Activated CD8-positive, alpha-beta memory T cell treated with anti-CD3 and anti-CD28 coated beads, Interleukin-2, amount 50 U/mL, for 24 hours (primary cell): ENCODE measurements around the gene SYTL3.

Source experiments
- DNase-seq: peaks from one replicate; pipeline ENCODE4 v3.0.0-alpha.2; 2020; ENCODE audit errors: extremely low read depth

The SYTL3 gene

DNA sequence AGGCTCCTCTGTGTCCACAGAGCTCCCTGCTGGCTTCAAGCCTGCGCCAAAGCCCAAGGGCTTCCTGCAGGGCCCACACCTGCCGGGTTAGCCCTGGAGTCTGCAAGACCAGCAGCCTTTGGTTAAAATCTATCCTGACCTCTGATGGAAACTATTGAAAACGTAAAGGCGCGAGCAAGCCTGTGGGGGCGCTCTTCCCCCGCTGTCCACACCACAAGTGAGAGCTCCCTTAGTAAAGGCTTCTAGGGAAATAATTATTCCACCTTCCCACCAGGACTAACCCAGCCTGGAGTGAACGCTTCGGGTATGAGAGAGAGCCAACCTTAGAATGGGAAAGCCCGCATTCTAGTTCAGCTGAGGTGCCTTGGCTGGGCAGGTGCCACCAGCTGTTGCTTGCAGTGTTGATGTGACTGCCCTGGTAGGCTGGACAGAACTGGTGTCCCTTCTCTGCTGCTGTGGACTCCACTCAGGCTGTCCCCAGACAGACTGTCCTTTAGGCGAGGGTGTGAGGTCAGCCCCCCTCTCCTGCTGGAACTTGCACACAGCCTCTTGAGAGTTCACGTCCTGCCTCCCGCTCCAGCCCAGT is 68.7 kb downstream of the SYTL3 start:
- no peak for DNase-seq

DNA sequence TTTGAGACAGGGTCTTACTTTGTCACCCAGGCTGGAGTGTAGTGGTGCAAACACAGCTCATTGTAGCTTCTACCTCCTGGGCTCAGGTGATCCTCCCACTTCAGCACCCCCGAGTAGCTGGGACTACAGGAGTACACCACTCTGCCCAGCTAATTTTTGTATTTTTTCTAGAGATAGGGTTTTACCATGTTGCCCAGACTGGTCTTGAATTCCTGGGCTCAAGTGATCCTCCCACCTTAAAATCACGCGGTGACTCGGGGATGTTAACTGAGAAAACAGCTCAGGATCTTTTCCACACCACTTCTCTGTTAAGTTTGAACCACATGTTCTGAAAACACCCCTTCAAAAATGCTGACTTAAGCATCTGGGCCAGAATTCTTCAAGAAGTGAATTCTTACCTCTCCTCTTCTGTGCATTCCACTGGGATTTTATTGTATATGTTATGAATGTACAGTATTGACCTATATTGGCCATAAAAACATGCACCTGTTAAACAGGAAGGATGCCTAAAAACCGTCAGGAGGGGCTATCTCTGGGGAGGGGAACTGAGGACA is 72.4 kb downstream of the SYTL3 start:
- no peak for DNase-seq

DNA sequence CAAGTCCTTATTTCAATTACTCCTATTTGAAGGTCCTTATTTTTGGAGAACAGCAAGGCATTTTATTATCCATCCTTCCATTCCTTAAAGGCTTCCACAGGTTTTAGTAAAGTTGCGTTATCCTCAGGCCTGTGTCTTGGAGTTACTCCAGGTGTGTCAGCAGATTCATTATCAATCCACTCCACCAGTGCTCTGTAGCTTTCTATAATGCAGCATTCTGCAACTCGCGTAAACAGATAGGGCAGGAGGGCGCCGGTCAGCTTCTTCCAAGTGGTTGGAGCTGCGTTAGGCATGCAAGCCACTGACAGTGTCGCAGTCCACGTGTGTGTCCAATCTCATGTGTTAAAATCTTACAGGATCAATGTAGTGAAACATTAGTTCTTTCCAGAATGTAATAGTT is 75.8 kb downstream of the SYTL3 start:
- DNase-seq: no peak

DNA sequence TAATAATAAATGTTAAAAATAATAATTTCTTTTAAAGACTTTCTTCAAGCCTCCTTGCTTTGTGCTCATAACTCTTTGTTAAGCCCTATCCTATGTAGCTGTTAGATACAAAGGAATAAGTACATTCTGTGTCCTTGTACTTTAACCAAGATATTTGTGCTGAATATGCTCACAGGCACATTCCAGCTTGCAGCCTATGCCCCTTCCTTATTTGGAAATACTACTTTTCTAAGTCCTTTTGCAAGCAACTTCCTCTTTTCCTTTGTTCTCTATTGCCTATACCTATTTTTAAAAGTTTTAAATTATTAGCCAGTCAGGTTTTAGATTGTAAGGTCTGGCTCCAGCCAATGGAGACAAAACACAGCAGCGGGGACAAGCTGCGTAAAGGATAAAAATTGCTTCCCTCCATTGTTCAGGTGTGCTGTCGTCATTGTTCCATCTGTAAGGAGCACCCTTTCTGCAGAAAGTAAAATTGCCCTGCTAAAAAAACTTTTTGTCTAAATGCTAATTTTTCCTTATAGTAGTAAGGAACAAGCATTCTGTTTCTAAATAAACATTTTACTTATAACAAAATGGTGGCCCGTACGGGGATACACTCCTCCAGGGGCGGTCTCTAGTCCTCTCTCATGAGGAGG is 80.2 kb downstream of the SYTL3 start:
- DNase-seq: no peak

DNA sequence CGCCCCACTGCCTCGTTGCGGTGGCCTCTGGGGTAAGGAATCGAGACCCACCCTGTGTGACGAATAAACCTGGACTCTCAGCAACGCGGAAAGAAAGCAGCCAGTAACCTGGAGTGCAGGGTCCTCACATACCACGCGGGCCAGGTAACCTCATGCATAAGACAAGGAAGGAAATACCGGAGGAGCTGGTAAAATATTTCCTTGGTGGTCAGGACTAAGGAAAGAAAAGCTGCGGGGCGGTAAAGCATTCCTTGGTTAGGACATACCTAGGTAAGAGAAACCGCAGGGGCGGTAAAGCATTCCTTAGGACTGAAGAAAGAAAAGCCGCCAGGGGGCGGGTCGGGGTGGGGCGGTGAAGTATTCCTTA is 80.7 kb downstream of the SYTL3 start:
- DNase-seq: no peak

DNA sequence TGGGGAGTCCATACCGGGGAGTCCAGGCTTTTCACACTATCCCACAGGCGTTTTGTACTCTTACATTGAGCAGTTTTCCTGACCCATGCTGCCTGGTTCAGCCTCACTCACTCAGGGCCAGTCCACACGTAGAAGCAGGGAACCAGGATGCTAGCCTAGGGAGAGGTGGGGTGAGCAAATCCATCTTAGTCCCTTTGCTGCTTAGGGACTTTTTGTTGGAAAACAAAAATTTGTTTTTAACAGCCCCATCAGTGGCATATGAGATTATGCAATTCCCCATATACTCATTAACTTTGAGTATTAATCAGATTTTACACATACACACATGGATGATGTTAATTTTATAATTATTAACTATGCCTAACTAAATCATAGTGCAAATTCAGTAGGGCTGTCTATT is 85.2 kb downstream of the SYTL3 start:
- DNase-seq: no peak

DNA sequence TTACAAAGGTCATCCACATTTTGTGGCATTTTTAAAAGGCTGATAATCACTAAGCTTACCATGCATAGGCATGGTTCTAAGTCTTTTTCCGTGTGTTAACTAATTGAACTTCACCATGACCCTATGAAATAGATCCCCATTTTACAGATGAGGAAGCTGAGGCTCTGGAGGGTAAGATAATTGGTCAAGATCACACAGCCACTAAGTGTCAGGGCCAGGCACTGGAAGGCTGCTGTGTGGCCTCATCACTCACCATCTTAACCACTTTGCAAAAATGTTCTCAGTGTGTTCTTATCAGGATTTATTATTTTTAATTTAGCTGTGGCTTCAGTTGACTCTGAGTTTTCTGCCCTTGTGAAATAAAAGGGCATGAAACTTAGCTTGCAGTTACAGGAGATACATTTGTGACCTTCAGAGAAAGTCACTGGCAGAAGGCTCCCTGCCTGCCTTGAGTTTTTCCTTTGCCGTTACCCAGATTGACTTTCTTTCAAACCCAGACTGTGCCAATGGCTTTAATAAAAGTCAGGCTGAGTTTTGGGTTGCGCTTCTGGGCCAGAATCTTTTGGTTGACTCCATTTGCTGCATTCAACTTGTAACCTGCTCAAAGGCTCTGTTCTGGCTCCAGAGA is 87.3 kb downstream of the SYTL3 start:
- no peak for DNase-seq

DNA sequence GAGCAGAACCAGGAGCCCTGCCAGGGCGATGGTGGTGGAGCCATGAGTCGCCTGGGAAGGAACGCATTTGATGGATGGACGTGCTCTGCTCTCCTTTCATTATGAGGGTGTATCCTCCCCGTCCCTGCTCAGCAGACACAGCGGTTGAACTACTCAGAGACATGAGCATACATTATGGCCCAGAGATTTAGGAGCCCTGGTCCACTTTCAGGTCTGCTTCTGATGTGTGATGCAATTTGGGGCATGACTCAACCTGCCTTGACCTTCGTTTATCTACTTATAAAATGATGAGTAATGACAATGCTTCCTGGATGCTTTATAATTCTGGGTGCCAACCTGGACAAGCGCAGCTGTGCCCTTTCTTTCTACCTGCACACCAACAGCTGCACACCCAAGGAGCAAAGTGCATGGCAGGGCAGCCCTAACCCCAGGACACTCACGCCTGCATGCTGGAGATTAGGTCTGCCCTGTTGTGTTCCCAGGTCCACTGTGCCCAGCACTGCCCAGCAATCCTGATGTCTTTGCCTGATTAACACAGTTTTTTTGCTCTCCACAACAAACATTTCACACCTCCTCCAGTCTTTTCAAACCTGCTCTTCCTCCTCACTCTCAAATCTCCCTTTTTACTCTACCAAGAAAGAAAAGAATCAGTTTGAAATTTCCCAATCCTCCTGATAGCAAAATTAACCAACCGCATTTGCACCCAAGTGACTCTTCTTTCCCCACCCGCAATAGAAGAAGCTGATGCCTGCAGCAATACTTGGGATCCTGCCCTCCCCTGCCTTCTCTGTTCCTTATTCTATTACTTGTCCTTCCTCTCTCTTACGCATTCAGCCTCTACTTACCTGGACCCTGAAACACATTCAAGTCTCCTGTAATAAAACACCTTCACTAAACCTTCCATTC is 88.1 kb downstream of the SYTL3 start:
- no peak for DNase-seq

DNA sequence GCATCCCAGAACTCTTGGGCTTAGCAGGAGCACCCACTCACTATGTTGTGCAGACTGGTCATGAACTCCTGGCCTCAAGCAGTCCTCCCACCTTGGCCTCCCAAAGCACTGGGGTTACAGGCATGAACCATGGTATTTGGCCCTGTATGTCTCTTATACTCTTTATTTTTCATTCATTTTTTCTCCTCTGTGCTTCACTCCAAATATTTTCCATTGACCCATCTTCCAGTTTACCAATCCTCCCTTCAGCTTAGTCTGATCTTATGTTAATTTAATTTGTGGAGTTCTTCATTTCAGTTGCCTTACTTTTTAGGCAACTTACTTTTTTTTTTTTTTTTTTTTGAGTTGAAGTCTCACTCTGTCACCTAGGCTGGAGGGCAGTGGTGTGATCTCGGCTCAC is 89.8 kb downstream of the SYTL3 start:
- no peak for DNase-seq

DNA sequence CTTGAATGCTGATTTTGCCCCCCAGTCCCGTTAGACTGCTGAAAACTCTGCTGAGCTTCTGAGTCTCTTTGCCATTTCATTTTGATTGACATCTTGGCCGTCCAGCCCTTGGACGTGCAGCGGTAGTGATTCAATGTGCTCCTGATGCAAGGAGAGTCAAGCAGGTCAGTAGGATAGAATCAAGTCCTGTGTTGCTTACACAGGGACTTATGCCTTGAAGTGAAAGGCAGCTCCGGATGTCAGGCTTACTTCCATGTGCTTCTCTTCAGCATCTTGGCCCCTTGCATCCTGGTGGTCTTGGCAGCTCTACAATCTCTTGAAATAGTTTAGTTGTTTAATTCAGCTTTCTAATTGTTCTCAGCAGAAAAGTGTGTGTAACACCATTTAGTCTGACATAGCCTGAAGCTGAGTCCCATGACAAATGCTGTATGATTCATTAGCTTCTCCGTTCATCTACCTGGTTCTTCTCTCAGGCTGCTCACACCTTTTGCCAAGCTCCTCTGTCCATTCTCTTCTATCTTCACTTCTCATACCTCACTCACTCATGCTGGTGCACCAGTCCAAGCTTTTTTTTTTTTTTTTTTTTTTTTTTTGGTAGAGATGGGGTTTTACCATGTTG is 93.3 kb downstream of the SYTL3 start:
- no peak for DNase-seq

DNA sequence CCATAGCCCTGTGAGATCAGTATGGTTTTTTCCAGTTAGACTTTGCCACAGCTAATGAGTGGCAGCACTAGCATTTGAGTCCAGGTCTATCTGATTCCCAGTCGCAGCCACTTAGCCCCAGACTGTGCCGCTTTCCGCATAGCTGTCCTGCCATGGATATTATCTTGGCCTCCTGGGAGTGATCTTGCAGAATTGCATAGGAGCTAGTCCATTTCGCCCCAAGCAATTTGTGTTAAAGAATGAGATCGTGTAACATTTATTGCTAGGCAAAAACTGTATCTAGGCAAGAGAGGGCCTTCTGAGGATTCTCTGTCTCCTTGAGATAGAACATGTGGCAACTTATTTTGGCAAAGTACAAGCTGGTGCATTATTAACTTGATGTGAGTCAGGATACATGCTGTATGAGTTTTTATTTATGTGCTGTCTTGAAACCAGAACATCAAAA is 95.2 kb downstream of the SYTL3 start:
- no peak for DNase-seq

DNA sequence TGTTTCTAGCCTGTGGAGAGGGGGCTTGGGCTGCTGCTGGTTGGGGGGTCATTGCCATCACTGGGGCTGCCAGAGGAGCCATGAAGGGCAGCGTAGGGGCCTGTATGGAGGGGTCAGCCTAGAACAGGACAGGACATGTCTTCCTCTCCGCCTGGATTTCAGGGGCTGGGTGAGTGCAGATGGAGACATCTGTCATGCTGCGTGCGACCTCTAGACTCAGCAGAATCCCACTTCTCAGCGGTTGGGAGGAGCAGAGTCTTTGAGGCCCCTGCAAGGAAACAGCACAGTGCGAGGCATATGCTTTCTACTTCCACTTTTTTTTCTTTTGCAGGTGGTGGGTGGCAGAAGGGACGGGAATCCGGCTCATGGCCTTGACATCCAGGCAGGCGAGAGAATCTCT is 101.4 kb downstream of the SYTL3 start:
- no peak for DNase-seq

DNA sequence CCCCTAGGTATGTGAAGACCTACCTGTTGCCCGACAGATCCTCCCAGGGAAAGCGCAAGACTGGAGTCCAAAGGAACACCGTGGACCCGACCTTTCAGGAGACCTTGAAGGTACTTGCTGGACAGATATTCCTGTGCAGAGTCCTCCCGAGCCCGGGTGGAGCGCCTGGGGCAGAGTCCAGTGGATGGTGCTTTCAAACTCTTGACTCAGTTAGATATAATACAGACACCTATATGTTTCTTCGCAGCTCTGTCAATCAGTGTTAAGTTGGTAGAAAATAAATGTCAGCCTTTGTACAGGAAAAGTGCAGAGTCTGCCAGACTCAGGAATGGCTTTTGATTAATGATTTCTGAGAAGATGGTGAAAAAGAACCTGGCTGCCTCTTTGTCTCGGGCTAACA is 102.1 kb downstream of the SYTL3 start:
- DNase-seq: no peak

DNA sequence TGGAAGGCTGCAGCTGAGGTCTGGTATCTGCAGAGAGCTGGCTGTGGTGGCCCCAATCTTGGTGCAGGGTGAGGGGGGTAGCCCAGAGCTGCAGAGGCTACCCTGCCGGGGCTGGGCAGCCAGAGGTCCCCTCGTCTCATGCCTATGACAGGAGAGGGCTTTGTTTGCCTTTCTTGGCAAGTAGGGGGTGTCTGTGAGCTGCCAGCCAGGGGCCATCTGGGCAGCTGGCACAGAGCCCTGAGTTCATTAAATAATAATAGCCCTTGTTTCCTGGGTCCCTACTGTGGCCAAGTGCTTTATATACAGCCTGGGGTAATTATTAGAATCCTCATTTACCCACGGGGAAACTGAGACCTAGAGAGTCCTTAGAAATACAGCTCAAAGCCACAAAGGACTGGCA is 102.8 kb downstream of the SYTL3 start:
- DNase-seq: no peak

DNA sequence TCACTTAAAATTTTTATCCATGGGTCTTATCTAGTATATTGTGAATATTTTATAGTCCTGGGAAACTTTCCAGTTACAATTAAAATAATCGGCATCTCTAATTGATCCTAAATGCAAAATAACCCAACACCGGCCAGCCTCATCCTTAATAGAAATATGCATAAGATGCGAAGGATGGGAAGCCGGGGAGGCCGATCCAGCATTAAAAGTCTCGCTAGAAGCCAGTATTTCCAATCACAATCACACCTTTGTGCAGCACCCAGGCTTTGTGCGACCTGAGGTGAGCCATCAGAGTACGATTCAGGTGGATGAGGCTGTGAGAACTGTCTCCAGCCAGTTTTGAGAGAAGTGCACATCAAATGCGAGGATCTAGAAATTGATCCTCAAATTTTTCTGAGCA is 104.0 kb downstream of the SYTL3 start:
- no peak for DNase-seq

DNA sequence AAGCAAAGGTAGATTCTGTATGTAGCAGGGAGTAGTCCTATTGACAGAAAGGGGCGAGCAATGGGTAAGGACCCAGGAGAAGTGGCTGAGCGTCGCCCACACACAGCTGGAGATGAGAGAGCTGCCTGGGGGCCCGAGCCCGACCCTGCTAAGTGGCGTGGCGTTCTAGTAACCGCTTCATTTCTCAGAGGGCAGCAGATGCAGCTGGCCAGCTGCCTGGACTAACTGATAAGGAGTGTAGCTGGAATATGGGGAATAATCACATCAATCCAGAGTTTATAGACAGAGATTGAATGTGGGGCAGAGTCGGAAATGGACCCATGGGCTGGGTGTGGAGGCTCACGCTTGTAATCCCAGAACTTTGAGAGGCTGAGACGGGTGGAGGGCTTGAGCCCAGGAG is 104.9 kb downstream of the SYTL3 start:
- no peak for DNase-seq

DNA sequence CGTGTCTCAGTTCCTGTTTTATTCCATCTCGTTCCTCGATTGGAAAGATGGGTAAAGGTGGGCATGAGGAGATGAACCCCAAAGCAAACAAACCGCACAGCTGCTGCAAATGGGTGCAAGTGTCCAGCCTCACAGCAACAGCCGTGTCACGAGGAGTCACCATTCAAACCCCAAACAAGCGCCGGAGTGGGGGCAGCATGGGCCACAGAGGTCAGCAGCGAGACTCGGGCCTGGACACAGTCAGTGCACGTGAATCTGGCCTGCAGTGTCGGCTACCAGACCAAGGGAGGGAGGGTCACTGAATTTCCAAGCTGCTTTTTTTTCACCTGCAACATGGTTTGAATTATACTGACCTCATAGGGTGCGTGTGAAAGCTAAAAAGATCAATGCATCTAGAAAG is 105.8 kb downstream of the SYTL3 start:
- DNase-seq: no peak

DNA sequence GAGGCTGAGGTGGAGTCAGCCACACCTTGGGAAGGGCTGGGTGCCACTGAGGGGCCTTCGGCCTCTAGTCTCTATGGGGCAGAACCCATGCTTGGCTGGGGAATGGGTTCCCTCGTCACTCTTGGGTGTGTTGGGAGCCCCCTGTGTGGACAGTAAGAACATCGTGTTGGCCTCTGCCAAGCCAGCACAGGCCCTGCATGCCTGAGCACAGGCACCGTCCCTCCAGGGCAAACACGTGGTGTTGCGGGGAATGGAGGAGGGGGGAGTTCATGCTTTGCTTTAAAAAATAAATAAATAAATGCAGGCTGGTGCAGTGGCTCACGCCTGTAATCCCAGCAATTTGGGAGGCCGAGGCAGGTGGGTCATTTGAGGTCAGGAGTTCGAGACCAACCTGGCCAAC is 106.3 kb downstream of the SYTL3 start:
- DNase-seq: no peak

DNA sequence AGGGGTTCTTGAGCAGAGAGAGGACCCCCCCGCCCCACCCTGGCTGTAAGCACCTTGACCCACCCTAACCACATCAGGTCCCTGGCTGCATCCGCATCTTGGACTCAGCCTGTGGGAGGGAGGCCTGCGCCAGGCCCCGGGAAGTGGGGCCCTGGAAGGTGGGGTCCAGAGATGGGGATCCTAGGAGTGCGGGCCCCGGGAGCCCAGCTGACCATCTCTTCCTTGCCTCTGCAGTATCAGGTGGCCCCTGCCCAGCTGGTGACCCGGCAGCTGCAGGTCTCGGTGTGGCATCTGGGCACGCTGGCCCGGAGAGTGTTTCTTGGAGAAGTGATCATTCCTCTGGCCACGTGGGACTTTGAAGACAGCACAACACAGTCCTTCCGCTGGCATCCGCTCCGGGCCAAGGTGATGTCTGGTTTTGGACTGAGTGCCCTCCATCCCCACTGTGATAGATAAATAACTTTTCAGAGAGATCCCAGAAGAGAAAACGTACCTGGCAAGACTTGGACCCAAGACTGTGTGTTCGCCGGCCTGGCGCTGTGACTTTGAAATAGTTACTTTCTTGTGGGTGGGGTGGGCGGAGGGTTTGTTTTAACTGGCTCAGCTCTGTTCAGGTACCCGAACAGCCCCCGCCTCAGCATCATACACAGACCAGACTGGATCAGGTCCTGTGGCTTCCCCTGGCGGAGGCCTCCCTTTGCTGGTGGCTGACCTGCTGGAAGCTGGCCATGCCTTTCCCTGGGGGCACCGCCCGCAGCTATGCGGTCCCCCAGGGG is 107.3 kb downstream of the SYTL3 start:
- DNase-seq: no peak

DNA sequence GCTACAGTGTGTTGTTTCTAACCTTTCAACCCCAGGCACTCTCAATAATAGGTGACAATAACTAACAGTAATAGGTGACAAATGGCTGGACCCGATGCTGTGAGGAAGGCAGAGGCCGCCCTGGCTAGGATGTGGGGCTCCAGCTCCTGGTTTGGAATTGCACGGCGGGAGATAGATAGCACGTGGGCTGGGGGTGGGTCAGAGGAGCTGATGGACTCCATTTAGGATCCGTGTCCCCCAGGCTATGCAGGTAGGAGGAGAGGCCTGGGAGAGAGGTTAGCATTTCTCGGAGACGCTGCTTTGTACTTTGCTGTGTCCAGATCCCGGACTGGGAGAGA is 107.9 kb downstream of the SYTL3 start:
- no peak for DNase-seq

DNA sequence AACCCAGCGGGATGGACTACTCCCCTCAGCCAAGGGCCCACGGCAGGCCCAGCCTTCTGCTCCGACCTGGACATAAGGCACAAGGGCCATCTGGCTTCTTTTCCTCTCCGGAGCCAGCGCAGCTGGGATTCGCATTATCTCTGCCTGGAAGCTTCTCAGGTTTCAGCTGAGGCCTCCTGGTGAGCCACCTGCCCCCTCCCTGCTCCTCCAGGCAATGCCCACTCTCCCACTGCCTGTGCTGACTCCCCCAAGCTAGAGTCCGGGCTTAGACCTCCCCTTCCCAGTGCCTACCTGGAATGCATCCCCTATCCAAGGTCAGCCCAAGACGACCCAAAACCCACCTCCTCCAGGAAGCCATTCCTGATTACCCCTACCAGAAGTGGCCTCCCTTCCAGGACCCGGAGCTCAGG is 108.6 kb downstream of the SYTL3 start:
- DNase-seq: no peak
